ENCODE data around the gene DENND2A.
"Not testable (repeated sequence)": the region's sequence is repeated elsewhere in the genome, so short reads cannot be mapped to it uniquely, and the experiment has no call there.

The DENND2A gene

DNA sequence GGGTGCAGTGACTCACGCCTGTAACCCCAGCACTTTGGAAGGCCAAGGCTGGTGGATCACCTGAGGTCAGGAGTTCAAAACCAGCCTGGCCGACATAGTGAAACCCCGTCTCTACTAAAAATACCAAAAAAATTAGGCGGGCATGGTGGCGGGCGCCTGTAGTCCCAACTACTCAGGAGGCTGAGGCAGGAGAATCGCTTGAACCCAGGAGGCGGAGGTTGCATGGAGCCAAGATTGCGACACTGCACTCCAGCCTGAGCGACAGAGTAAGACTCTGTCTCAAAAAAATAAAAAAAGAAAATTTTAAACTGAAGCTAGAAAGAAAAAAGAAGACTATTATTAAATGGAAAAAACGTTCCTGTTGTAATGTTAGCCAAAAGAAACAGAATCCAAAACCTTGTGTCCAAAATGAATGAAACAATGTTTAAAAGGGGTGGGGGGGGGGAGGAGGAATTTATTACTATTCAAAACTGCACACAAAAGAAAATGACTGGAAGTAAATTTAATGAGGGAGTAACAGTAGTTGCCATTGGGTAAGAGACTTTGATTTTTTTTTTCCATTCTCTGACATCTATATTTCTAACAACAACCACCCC lies 20.6 kb downstream of the DENND2A start:
- DNase-seq (ENCODE audit: low read depth, low spot score): not testable (repeated sequence)

DNA sequence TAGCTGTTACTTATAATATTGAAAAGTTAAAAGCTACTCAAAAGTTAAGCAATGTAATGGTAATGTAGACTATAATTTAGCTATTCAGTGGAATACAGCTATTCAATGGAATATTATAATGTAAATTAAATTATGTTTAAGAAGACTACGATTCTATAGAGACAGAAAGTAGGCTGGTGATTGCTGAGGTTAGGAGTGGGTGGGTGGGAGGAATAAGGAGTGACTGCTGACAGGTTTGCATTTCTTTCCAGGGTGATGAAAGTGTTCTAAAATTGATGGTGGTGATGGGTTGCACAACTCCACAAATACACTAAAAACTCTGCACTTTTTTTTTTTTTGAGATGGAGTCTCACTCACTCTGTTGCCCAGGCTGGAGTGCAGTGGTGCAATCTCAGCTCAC lies 21.4 kb downstream of the DENND2A start:
- no peak for DNase-seq (ENCODE audit: low read depth, low spot score)

DNA sequence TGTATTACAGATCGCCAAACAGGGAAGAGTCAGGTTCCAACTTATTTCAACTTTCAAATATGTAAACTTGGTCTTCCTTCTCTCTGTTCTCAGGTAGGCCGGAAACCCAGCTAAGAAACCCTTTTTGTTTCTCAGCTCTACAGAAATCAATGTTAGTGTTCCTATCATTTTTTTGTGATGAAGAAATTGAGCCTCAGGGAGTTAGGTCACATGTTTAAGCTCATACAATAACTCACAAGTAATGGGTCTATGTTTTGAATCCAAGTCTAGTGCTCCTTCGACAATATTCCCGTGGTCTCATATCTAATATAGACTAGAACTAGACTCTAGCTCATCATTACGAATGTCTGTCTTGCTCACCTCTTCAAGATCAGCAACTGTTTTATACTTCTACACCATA lies 22.3 kb downstream of the DENND2A start:
- no peak for DNase-seq (ENCODE audit: low read depth, low spot score)

DNA sequence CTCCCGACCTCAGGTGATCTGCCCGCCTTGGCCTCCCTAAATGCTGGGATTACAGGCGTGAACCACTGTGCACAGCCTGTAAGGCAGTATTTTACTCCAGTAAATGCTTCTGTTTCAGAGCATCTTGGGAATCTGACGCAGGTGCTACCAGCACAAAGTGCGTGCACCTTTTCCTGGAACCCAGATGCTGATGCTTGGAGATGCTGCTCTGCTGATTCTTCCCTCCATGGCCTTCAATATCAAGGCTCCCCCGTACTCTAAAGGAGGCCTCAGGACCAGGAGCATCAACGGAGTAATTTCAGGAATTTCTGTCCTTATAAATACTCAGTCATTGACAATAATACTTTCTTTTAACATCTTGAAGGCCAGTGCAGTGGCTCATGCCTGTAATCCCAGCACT lies 23.5 kb downstream of the DENND2A start:
- DNase-seq (ENCODE audit: low read depth, low spot score): no peak

DNA sequence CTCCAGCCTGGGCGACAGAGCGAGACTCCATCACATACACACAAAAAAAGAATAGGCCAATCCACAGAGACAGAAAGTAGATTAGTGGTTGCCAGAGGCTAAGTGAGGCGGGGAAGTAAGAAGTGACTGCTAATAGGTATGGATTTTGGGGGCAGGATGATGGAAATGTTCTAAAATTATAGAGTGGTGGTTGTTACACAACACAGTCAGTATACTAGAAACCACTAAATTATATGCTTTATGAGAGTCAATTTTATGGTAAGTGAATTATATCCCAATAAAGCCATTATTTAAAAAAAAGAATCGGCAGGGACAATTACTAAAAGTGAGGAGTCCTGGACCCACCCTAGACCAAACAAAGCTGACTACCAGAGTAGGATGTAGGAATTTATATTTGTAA lies 24.3 kb downstream of the DENND2A start:
- DNase-seq (ENCODE audit: low read depth, low spot score): no peak

DNA sequence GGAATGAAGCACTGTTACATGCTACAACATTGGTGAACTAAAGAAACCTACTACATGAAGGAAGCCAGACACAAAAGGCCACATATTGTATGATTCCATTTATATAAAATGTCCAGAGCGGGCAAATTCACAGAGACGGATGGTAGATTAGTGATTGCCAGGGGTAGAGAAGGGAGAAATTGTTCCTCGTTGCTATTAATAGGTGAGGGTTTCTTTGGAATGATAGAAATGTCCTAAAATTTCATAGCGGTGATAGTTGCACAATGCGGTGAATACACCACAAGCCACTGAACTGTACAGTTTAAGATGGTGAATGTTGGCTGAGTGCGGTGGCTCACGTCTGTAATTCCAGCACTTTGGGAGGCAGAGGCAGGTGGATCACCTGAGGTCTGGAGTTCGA lies 29.0 kb downstream of the DENND2A start:
- DNase-seq (ENCODE audit: low read depth, low spot score): peak; percentile 77

DNA sequence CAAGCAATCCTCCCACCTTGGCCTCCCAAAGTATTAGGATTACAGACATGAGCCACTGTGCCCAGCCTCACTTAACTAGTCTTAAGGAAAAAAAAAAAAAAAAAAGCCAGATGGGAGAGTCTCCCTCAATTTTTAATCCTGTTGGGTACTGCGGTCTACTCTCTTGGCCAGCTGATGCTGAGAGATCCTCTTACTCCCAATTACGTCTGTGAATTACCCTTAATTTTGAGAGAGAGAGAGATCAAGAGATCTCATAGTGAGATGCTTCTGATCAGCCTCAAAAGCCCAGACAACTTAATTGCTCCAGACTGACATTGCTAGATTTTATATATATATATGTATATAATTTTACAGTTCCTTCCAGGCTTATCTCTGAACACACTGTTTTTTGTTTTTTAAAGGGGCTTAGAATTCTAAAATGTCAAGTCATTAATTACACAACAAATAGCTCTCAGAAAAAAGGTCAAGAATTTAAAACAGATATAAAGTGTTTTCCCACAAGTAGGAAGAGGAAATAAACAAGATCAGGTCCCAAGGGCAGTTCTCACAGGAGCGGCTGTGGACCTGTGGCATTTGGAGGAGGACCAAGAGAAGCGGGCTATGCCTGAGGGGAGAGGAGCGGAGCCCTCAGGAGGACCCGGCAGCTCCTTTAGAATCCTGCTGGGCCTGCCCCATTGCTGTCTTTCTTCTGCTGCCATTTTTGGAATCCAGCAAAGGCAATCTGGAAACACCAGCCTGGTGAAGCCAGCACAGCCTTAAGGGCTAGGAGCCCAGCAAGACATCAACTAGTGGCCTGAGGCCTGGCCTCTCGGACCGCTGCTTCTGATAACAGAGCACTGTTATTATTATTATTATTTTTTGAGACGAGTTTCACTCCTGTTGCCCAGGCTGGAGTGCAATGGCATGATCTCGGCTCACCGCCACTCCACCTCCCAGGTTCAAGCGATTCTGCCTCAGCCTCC lies 30.1 kb downstream of the DENND2A start:
- peak; percentile 28 for DNase-seq (ENCODE audit: low read depth, low spot score)

DNA sequence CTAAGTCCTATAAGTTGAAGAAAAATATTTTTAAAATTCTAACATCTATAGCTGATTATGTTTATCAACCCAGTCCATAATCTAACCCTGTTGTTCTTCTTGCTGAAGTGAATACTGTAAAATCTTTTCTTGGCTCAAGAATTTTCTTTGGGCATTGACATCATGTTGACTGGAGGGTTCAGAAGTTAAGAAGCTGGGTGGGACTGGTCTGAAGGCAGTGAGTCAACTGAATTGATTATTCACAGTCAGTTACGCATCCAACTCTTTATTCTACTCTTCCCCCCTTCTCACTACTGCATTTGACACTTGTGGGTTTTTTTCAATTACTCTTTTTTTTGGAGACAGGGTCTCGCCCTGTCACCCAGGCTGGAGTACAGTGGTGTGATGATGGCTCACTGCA lies 31.0 kb downstream of the DENND2A start:
- peak; percentile 59 for DNase-seq (ENCODE audit: low read depth, low spot score)

DNA sequence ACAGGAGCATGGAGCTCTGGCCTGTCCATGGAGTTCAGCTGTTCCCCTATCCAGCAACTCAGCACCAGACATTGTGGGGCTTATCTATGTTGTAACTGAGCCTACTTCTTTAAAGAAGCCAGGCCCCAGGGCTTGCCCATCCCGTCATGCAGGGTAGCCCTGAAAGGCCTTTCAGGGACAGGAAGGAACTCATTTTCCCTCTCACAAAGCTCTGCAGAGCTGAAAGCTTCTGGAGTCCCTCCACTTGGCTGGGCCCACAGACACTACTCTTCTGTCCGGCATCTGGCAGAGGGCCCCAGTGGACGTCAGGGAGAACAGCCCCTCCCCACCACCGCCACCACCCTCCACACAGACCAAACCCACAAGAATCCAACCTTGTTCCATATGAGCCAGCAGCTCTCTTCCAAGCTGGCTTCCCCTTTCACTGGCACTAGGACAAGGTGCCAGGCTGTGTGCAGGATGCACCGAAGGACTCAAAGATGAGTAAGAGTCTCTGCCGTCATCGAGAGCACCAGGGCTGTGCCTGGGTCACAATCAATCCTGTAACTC lies 33.1 kb downstream of the DENND2A start:
- DNase-seq (ENCODE audit: low read depth, low spot score): peak; percentile 89

DNA sequence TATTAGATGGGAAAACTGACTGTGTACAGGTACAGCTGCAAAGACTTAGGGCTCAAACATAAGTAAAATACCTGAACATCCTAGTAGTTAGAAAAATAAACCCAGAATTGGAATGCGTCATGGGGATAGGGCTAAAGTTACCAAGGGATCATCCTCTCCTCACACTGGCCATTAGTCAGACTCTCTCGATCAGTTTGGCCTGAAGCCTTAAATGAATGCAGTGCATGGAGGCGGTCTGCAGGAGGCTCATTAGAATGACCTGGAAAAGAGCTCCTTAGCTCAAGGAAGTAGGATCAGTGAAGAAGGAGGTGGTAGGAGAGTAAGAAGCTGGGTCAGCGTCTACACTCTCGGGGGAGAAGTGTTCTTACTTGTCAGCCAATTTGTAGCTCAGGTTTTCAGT lies 35.3 kb downstream of the DENND2A start:
- DNase-seq (ENCODE audit: low read depth, low spot score): peak; percentile 38

DNA sequence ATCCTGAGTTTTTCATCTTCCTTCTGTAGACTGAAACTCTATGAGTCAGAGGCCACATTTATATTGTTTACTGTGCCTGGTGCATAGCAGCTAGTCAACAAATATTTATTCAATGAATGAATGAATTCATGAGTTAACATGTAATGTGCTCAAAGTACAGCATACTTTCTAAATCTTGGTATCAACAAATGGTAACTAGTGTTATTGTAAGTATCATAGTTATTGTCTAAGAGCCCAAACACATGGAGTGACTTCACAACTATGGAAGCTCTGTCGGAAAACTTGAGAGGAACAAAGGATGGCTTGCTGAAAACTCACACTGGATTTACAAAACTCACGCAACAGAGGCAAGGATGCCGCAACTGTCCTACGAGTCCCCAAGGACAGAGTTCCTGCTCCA lies 35.9 kb downstream of the DENND2A start:
- DNase-seq (ENCODE audit: low read depth, low spot score): peak; percentile 65

DNA sequence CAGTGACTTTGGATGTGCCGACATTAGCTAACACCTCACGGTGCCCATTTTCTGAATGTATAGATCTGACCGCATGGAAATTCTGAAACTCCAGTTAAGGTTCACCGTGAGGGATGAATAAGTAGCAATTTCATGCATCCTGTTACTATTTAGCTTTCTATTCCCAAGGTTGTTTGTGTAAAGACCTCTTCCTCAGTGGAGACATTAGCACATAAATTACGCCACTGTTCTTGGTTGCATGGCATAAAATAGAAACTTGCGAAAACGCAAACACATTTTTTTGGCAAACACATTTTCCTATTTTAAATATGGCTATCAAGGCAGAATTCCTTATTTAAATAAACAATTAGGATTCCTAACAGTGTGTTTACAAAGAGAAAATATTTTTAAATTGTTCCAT lies 36.5 kb downstream of the DENND2A start:
- no peak for DNase-seq (ENCODE audit: low read depth, low spot score)

DNA sequence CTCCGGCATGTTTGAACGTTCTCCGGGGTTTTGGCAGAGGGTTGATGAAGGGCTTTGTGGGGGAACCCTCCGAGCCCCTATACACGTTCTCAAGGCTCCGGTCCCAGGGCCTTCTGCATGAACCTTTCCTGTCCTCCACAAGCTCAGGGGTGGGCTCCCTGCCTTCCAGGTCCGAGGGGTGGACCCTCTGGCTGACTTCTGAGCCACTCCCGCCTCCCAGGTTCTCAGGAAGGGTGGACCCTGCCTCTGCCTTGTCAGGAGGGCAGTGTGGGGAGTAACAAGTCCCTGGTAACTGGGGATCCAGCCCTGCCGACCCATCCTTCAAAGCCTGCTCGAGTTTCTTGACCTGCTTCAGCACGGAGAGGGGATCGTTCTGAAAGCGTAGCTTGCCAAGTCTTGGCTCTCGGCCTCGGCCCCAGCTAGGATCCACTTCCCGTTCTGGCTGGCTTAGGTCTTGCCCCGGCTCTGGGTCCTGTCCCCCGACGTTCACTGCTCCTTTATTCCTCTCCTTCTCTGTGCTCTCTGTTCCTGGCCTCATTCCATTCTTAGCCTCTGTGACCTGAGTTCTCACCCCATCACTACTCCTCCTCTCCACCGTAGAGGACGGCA lies 38.9 kb downstream of the DENND2A start:
- no peak for DNase-seq (ENCODE audit: low read depth, low spot score)

DNA sequence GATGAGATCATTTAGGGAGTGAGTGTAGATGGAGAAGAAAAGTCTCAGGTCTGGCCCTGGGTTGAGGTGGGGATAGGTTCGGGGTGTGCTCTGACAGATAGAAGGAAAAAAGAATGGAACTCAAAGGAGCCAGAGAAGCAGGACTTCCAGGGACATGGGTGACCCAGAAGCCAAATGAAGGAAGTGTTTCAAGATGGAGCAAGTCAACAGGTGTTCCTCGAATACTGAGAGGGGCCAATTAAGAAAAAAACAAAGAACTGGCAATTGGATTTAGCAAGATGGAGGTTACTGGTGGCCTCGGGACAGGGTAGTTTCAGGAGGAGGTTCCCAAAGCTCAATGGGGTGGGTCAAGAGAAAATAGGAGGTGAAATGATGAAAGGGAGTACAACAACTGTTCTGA lies 40.3 kb downstream of the DENND2A start:
- DNase-seq (ENCODE audit: low read depth, low spot score): no peak

DNA sequence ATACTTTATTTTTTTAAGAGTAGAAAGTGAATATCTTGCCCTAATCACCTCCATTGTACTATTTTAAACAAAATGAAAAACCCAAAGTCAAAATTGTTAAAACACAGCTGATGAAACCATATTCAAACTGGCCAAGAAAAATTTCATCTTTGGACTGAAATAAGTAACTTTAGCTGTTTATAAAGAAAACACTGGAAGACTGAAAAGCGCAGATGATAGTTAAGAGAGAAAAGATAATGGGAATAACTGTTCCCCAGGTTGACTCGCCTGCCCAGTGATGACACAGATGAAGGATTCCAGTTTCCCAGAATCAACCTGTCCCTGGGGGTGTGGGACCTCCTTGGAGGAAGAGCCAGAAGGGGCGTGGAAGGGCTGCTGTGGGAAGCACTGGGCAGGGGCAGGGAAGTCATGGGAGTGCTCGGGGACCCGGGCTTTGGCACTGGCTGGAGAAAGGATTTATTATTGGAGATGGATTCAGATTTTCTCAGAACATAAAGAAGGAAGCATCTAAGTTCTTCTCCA lies 43.1 kb downstream of the DENND2A start:
- DNase-seq (ENCODE audit: low read depth, low spot score): peak; percentile 31

DNA sequence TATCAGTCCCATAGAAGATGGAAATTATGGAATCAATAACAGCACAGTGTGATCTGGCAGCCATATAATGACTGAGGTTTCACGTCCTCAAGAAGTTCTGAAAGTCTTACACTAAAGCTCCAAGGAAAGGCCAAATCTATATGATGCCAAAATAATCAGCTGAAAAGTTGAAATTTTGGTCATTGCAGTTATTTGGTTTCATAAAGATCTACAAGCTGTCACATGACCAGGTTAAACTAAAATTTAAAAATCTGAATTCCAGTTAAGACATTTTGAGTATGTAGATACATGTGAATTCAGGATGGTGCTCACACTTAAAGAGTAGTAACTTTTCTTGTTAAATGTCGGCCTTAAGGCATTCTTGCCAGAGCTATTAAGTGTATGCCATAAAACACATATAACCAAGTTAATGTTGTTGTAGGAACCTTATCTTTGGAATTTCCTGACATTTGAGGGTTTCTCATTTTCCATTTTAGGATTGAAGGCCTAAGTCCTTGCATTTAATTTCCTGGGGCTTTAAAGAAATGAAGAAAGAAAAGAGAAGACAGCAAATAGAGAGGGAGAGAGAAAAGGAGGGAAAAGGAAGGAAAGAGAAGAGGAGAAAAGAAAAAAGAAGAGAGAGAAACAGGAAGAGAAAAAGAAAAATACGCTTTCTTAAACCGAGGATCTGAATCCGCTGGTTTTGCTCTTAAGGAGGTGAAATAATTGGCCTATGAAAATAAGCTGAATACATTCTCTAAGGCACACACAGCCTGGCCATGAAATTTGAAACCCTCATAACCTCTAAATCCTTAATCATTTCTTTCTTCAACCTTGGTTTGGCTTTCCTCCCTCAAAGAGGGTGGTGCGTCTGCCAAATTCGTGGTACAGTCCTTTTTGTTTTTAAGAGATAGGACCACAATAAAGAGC lies 43.8 kb downstream of the DENND2A start:
- peak; percentile 71 for DNase-seq (ENCODE audit: low read depth, low spot score)

DNA sequence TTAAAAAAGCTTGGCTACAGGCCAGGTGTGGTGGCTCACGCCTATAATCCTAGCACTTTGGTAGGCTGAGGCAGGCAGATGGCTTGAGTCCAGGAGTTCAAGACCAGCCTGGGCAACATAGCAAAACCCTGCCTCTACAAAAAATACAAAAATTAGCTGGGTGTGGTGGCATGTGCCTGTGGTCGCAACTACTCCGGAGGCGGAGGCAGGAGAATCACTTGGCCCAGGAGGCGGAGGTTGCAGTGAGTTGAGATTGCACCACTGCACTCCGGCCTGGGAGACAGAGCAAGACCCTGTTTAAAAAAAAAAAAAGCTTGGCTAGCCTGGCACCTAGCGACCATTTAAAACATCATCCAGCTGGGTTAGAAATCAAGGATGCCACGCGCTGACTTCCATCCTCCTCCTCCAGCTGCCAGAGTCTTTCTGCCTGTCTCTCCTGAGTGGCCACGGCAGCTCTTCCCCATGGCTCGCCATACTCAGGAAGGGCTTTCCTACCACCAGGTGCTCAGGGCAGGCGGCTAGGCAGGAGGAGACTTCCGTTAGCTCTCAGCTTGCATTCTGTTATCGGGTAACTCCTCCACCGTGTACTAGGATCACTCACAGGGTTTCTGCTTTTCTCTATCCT lies 45.0 kb downstream of the DENND2A start:
- DNase-seq (ENCODE audit: low read depth, low spot score): no peak

DNA sequence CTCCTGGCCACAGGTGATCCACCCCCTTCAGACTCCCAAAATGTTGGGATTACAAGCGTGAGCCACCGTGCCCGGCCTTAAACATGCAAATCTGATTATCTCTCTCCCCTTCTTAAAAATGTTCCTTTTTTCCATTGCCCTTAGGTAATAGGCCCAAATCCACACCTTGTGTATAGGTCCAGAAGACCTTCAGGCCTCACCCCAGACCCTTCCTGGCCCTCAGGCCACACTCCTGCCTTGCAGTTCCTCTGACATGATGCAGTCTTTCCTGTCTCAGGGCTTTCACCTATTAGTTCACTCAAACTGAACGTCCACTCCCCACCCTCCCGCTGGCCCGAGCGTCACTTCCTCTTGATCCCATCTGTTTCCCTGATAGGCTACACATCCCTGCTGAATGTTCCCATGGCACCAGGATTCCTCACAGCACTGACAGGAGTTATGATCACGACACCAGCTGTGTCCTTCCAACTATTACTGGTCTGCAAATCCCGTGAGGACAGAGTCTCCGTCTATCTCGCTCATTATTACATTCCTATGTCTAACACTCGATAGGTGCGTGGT lies 46.4 kb downstream of the DENND2A start:
- DNase-seq (ENCODE audit: low read depth, low spot score): no peak

DNA sequence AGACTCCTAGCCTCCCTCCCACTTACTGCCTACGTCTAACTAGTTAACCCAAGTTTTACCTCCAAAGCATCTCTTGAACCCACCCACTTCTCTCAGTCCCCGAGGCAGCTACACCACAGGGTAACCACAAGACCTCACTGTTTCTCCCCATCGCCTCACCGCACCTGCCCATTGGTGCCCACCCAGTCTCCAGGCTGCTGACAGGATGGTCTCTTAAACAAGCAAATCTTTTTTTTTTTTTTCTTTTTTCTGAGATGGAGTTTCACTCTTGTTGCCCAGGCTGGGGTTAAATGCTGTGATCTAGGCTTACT lies 47.0 kb downstream of the DENND2A start:
- DNase-seq (ENCODE audit: low read depth, low spot score): no peak

DNA sequence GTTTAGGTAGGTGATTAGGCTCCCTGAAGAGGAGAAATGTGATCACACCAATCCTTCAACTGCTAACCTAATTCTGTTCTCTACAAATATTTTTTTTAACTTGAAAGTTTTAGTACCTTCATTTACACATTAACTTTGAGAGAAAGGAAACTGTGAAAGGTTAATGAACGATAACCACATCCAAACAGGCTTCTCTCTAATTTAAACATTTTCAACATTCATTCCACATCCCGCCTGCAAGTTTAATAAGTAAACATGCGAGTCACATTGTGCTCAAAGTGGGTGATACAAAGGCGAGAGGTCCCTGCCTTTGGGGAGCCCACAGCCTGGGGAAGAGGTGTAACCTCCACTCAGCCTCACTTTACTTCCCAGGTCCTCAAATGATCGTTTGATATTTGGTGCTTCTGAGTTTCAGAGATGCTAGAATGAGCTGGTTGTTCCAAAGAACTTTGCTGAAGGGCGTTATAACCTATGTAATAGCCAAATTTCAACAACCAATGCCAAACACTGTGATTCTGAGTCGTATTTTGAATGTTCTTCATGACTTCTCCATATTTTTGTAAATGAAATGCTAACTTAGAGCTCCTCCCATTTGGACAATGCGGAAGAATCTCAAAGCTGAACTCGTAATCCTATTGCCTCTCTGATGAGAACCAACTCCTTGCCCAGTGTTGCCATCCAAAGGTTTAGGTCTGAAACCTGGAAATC lies 47.5 kb downstream of the DENND2A start:
- no peak for DNase-seq (ENCODE audit: low read depth, low spot score)
